OCI-LY7 (cell line): ENCODE data around the gene CNN2. TPM values are rescaled to one million over a fixed set of nuclear protein-coding genes. Genes with fewer than 3 reads are reported as not detected.

ENCODE experiments used
- BruUV-seq: library from RNA; stranded (reverse); fragments of 400-500 nt; replicated peaks from 2 replicates; lab custom pipeline; 2021; lab: Mats Ljungman, UMichigan
- CTCF ChIA-PET: fragments of 300-600 bp; sonication (Branson Sonifier 250); formaldehyde crosslinking; loops from one replicate; lab custom pipeline; 2022; ENCODE audit warnings: antibody characterized with exemption; ENCODE audit not compliant: unreplicated experiment; lab: Charles Lee
- POLR2A ChIA-PET: fragments of 300-600 bp; sonication (Branson Sonifier 250); formaldehyde crosslinking; loops from one replicate; lab custom pipeline; 2022; ENCODE audit warnings: antibody characterized with exemption; lab: Charles Lee
- DNase-seq: peaks from one replicate; pipeline ENCODE4 v3.0.0-alpha.2; 2015; ENCODE audit warnings: low spot score
- H2AFZ ChIP-seq: fragments of 200-600 bp; sonication (generic), shearing (Covaris generic); 2 replicates; pipeline ENCODE4 v1.6.1; 2014; ENCODE audit warnings: mild to moderate bottlenecking, antibody characterized with exemption, low read length, moderate library complexity
- H3K27ac ChIP-seq: fragments of 200-600 bp; sonication (generic); 2 replicates; pipeline ENCODE4 v1.5.1; 2014; ENCODE audit warnings: mixed run types, low read depth, mild to moderate bottlenecking, moderate library complexity, low read length, inconsistent platforms; ENCODE audit not compliant: poor library complexity, severe bottlenecking
- H3K36me3 ChIP-seq: fragments of 200-600 bp; sonication (generic); 2 replicates; pipeline ENCODE4 v1.6.1; 2014; ENCODE audit warnings: mild to moderate bottlenecking, antibody characterized with exemption, low read length, moderate library complexity, mixed read lengths; ENCODE audit not compliant: insufficient read depth
- H3K4me1 ChIP-seq: fragments of 200-600 bp; sonication (generic); 2 replicates; pipeline ENCODE4 v1.5.1; 2014; ENCODE audit warnings: mild to moderate bottlenecking, low read length; ENCODE audit not compliant: insufficient read depth, poor library complexity, severe bottlenecking
- H3K4me2 ChIP-seq: fragments of 200-600 bp; sonication (generic); 2 replicates; pipeline ENCODE4 v1.6.1; 2014; ENCODE audit warnings: mild to moderate bottlenecking, low read length
- H3K4me3 ChIP-seq: fragments of 200-600 bp; sonication (generic); 2 replicates; pipeline ENCODE4 v1.5.1; 2014; ENCODE audit warnings: mild to moderate bottlenecking, low read depth, low read length; ENCODE audit not compliant: poor library complexity, severe bottlenecking
- H3K79me2 ChIP-seq: fragments of 200-600 bp; sonication (generic); 2 replicates; pipeline ENCODE4 v1.6.1; 2016; ENCODE audit warnings: low read depth, mild to moderate bottlenecking, low read length, moderate library complexity, mixed read lengths; ENCODE audit not compliant: insufficient read depth
- H3K9me2 ChIP-seq: fragments of 200-600 bp; sonication (generic); 2 replicates; pipeline ENCODE4 v1.6.1; 2016; ENCODE audit warnings: mild to moderate bottlenecking, low read length, mixed read lengths; ENCODE audit not compliant: insufficient read depth
- H3K9me3 ChIP-seq: fragments of 200-600 bp; sonication (generic); 2 replicates; pipeline ENCODE4 v1.6.1; 2014; ENCODE audit warnings: mild to moderate bottlenecking, mixed run types, low read length, mixed read lengths
- H4K20me1 ChIP-seq: fragments of 200-600 bp; sonication (generic); 2 replicates; pipeline ENCODE4 v1.6.1; 2014; ENCODE audit warnings: mild to moderate bottlenecking, antibody characterized with exemption, low read length, moderate library complexity, mixed read lengths; ENCODE audit not compliant: insufficient read depth
- CTCF ChIP-seq: fragments of 200-600 bp; sonication (generic); conservative IDR thresholded peaks from 2 replicates; pipeline ENCODE4 v1.5.1; 2014; ENCODE audit warnings: mild to moderate bottlenecking, antibody characterized with exemption, low read length, moderate library complexity, mixed read lengths
- EZH2phosphoT487 ChIP-seq: fragments of 200-600 bp; sonication (generic); IDR thresholded peaks from 2 replicates; pipeline ENCODE4 v1.6.1; 2018; ENCODE audit warnings: low read depth, borderline replicate concordance, mild to moderate bottlenecking, mixed run types, antibody characterized with exemption, low read length, moderate library complexity, mixed read lengths
- intact Hi-C: fragments of 100-400 bp; cut with micrococcal nuclease; formaldehyde crosslinking; loops from one replicate; pipeline ENCODE4 v1.10.0; 2022; ENCODE audit not compliant: unreplicated experiment
- total RNA-seq, 2 experiments: library from RNA; depleted of rRNA in 1 of 2; stranded (reverse); fragments of >200 nt in 1 of 2; shearing (Covaris generic) in 1 of 2; gene quantifications; 2 replicates each; pipeline ENCODE4 v1.2.3, GENCODE V29; 2014 to 2022

The CNN2 gene
- total RNA-seq, 2 experiments from 2014 or later = 73.7 to 127 TPM

- no TSS peak for BruUV-seq
- CTCF ChIA-PET = no interaction called here
- POLR2A ChIA-PET = no interaction called here
Measured at GRCh38 chr19:1053176-1054101, 27.0 kb downstream of the CNN2 start.

GRCh38 chr19:1054102-1055027, 28.0 kb downstream of the CNN2 start:
- Histone ChIP-seq H4K20me1 (no peaks in the 10 kb centered on the region), H3K9me2 (no peaks in the 10 kb centered on the region), H3K9me3 (no peaks in the 10 kb centered on the region), H2AFZ (no peak overlapping the region), H3K79me2 (no peaks in the 10 kb centered on the region), H3K27ac (no peak overlapping the region), H3K36me3 (peaks cover 18% of the 10 kb centered on the region; the same call in 1 of the 2 replicates), H3K4me2 (no peak overlapping the region), H3K4me1 (peaks cover 21% of the 10 kb centered on the region), H3K4me3 (no peak overlapping the region)
- intact Hi-C loops = loop anchor here (5.0 kb wide), 1 partner anchor 138 kb away; no protein-coding TSS in a partner anchor
- DNase-seq = no peak
- no peak for TF ChIP-seq EZH2phosphoT487
- no peak for TF ChIP-seq CTCF
- POLR2A ChIA-PET = no interaction called here
- no TSS peak for BruUV-seq
- CTCF ChIA-PET = no interaction called here

More at GRCh38 chr19:1053176-1054101, 27.0 kb downstream of the CNN2 start:
- no peaks in the 10 kb centered on the region for H3K79me2 ChIP-seq
- H3K27ac ChIP-seq = no peak overlapping the region
- no peak for DNase-seq
- intact Hi-C loops = no loop called here
- no peaks in the 10 kb centered on the region for H3K9me3 ChIP-seq
- H3K4me1 ChIP-seq = peaks cover 17% of the 10 kb centered on the region
- no peak overlapping the region for H2AFZ ChIP-seq
- H3K4me2 ChIP-seq = no peak overlapping the region
- peaks cover 13% of the 10 kb centered on the region; the same call in 1 of the 2 replicates for H3K36me3 ChIP-seq
- no peaks in the 10 kb centered on the region for H3K9me2 ChIP-seq
- H4K20me1 ChIP-seq = no peaks in the 10 kb centered on the region
- no peak overlapping the region for H3K4me3 ChIP-seq
- TF ChIP-seq CTCF (no peak), EZH2phosphoT487 (no peak)
